ENCODE measurements around the gene LDLRAD4.

GRCh38 chr18:13253786-13254688 is 35.5 kb downstream of the LDLRAD4 start:
- TF ChIP-seq CTCF (conservative IDR thresholded peaks at IDR 0.05) (no peak), ZFX (IDR thresholded peaks at IDR 0.05) (no peak)
